Measurements from ENCODE around the gene SLC10A2.
"Not testable (repeated sequence)": the region's sequence is repeated elsewhere in the genome, so short reads cannot be mapped to it uniquely, and the experiment has no call there.

Gene SLC10A2

DNA sequence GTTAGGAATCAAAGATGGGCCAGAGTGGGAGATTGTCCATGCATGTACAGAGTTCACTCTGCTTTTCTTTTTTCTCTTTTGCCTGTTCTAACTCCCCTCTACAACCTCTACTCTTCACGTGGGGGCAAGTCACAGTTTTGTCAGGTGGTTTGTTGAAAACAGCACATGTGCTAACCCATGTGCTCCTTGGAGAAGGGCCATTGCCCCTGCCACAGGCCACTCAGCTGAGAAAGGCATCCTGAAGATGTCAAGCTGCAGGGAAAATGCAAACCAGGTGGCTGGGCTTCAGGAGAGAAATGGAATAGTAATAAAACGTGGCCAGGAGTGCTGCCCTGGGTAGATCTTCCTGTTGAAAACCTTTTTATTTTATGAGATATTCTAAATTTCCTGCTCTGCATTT is 35.3 kb upstream of the SLC10A2 start:
- TF ChIP-seq CTCF (IDR thresholded peaks at IDR 0.05; ENCODE audit: low read depth, low read length, missing control alignments): no peak

GRCh38 chr13:103100830-103101229 is 34.6 kb upstream of the SLC10A2 start:
- Histone ChIP-seq H3K27me3 (replicated peaks) (no peaks in the 10 kb centered on the region), H3K4me3 (ENCODE audit: low read depth, low read length) (no peak overlapping the region), H3K27ac (no peak overlapping the region), H3K36me3 (replicated peaks) (no peaks in the 10 kb centered on the region)
- no peak for DNase-seq
- in situ Hi-C loops (cut with HindIII; ENCODE audit: low pct_ligation_motif_present, low sequenced_read_pairs): no loop called here
- no peak for TF ChIP-seq CTCF (IDR thresholded peaks at IDR 0.05; ENCODE audit: low read depth, low read length, missing control alignments)

More for the DNA sequence above, 35.3 kb upstream of the SLC10A2 start:
- H3K36me3 ChIP-seq (replicated peaks): no peaks in the 10 kb centered on the region
- in situ Hi-C loops (cut with HindIII; ENCODE audit: low pct_ligation_motif_present, low sequenced_read_pairs): no loop called here
- H3K27ac ChIP-seq: no peak overlapping the region
- no peak for DNase-seq
- no peak overlapping the region for H3K4me3 ChIP-seq (ENCODE audit: low read depth, low read length)
- H3K27me3 ChIP-seq (replicated peaks): no peaks in the 10 kb centered on the region

- DNase-seq: no peak
- Histone ChIP-seq H3K27ac (no peak overlapping the region), H3K4me3 (ENCODE audit: low read depth, low read length) (no peak overlapping the region), H3K36me3 (replicated peaks) (no peaks in the 10 kb centered on the region), H3K27me3 (replicated peaks) (no peaks in the 10 kb centered on the region)
- TF ChIP-seq CTCF (IDR thresholded peaks at IDR 0.05; ENCODE audit: low read depth, low read length, missing control alignments): no peak
- in situ Hi-C loops (cut with HindIII; ENCODE audit: low pct_ligation_motif_present, low sequenced_read_pairs): no loop called here
Measured at GRCh38 chr13:103099722-103100293, 33.6 kb upstream of the SLC10A2 start.

GRCh38 chr13:103098535-103098934 is 32.3 kb upstream of the SLC10A2 start:
- H3K27ac ChIP-seq: no peak overlapping the region
- in situ Hi-C loops (cut with HindIII; ENCODE audit: low pct_ligation_motif_present, low sequenced_read_pairs): no loop called here
- H3K27me3 ChIP-seq (replicated peaks): no peaks in the 10 kb centered on the region
- no peak for TF ChIP-seq CTCF (IDR thresholded peaks at IDR 0.05; ENCODE audit: low read depth, low read length, missing control alignments)
- no peak overlapping the region for H3K4me3 ChIP-seq (ENCODE audit: low read depth, low read length)
- H3K36me3 ChIP-seq (replicated peaks): no peaks in the 10 kb centered on the region
- DNase-seq: no peak

GRCh38 chr13:103097366-103097928 is 31.2 kb upstream of the SLC10A2 start:
- H3K27me3 ChIP-seq (replicated peaks): no peaks in the 10 kb centered on the region
- no peak for TF ChIP-seq CTCF (IDR thresholded peaks at IDR 0.05; ENCODE audit: low read depth, low read length, missing control alignments)
- no peak overlapping the region for H3K27ac ChIP-seq
- no peak for DNase-seq
- no peaks in the 10 kb centered on the region for H3K36me3 ChIP-seq (replicated peaks)
- H3K4me3 ChIP-seq (ENCODE audit: low read depth, low read length): no peak overlapping the region
- in situ Hi-C loops (cut with HindIII; ENCODE audit: low pct_ligation_motif_present, low sequenced_read_pairs): no loop called here

- DNase-seq; in situ Hi-C loops (cut with HindIII; ENCODE audit: low pct_ligation_motif_present, low sequenced_read_pairs); H3K36me3 ChIP-seq (replicated peaks); H3K27me3 ChIP-seq (replicated peaks); H3K4me3 ChIP-seq (ENCODE audit: low read depth, low read length); H3K27ac ChIP-seq: not testable (repeated sequence)
Measured at GRCh38 chr13:103093649-103094048, 27.4 kb upstream of the SLC10A2 start.

Measured in brain microvascular endothelial cell (primary cell).